Uterus (tissue), 4 donors: Measurements from ENCODE around the gene SMIM43. TPM values are rescaled to one million over a fixed set of nuclear protein-coding genes. Genes with fewer than 3 reads are reported as not detected.
A peak's percentile ranks its signal among the peaks of the same experiment; 100 is the strongest.

ENCODE experiments used
- DNase-seq, 2 donors: peaks; one replicate each; pipeline ENCODE4 v3.0.0-alpha.2; 2019 to 2020
- H3K27ac ChIP-seq, 2 donors: fragments of 200-600 bp; sonication (generic); 1 replicate in 1 of 2; 2 replicates in 1 of 2; pipeline ENCODE4 v1.5.1; 2016 to 2018
- H3K27me3 ChIP-seq, 2 donors: fragments of 200-600 bp; sonication (generic); one replicate each; pipeline ENCODE4 v1.5.1; 2018 to 2019; ENCODE audit warnings: control low read depth in 1 of 2
- H3K36me3 ChIP-seq, 2 donors: fragments of 200-600 bp; sonication (generic); one replicate each; pipeline ENCODE4 v1.5.1; 2019; ENCODE audit warnings: control low read depth in 1 of 2
- H3K4me1 ChIP-seq, 2 donors: fragments of 200-600 bp; sonication (generic); one replicate each; pipeline ENCODE4 v1.5.1; 2018 to 2019; ENCODE audit warnings: control low read depth in 1 of 2
- H3K4me3 ChIP-seq, 2 donors: fragments of 200-600 bp; sonication (generic); 1 replicate in 1 of 2; 2 replicates in 1 of 2; pipeline ENCODE4 v1.5.1; 2018 to 2019; ENCODE audit warnings: mild to moderate bottlenecking in 1 of 2
- H3K9me3 ChIP-seq, 2 donors: fragments of 200-600 bp; sonication (generic); one replicate each; pipeline ENCODE4 v1.5.1; 2019; ENCODE audit warnings: control low read depth in 1 of 2
- CTCF ChIP-seq, 4 experiments: fragments of 200-600 bp in 2 of 4; fragments of 450-650 bp in 2 of 4; sonication (generic) in 2 of 4; IDR thresholded peaks; one replicate each; pipeline ENCODE4 v1.5.1; 2016 to 2019; ENCODE audit warnings: antibody characterized with exemption in 4 of 4, mild to moderate bottlenecking in 2 of 4, moderate library complexity in 1 of 4
- POLR2A ChIP-seq, 2 donors: fragments of 450-650 bp; IDR thresholded peaks; one replicate each; pipeline ENCODE4 v1.6.1; 2016; ENCODE audit warnings: antibody characterized with exemption in 2 of 2, mild to moderate bottlenecking in 1 of 2, moderate library complexity in 1 of 2
- intact Hi-C: fragments of 100-400 bp; cut with DNase I; formaldehyde crosslinking; loops from one replicate; pipeline ENCODE4 v1.15.1; 2023; ENCODE audit warnings: low total_unique reads
- total RNA-seq, 4 donors: library from RNA; depleted of rRNA in 3 of 4; stranded (reverse); fragments of >200 nt in 3 of 4; gene quantifications; one replicate each; pipeline versions ENCODE4 v1.1.0 to v1.2.4, GENCODE V29; 2014 to 2023
- donor health status: DM: yes; HTN: yes; CAD: no.

Gene SMIM43
- total RNA-seq, 4 donors from 2014 or later: 0.41 TPM; not detected in 3

GRCh38 chr4:121800961-121801714, 36.2 kb upstream of the SMIM43 start, which contains the start of gene EXOSC9:
Gene EXOSC9, plus strand, starts transcription at chr4:121801323. Its CDS starts 102 bp downstream, at chr4:121801425.
- H3K4me1 ChIP-seq: peaks cover 0 to 5% of the 10 kb centered on the region in 2 donors
- no peaks in the 10 kb centered on the region for H3K36me3 ChIP-seq
- H3K27me3 ChIP-seq: no peaks in the 10 kb centered on the region
- TF ChIP-seq CTCF (IDR thresholded peaks at IDR 0.05) (no peak), POLR2A (IDR thresholded peaks at IDR 0.05) (peak; percentile 59 to 75)
- peak; percentile 92 to 96 for DNase-seq
- H3K4me3 ChIP-seq: peak within 1 kb of the TSS; percentile 74 to 88
- intact Hi-C loops: no loop called here
- H3K9me3 ChIP-seq: no peaks in the 10 kb centered on the region
- H3K27ac ChIP-seq: peak within 1 kb of the TSS; percentile 83 to 94

DNA sequence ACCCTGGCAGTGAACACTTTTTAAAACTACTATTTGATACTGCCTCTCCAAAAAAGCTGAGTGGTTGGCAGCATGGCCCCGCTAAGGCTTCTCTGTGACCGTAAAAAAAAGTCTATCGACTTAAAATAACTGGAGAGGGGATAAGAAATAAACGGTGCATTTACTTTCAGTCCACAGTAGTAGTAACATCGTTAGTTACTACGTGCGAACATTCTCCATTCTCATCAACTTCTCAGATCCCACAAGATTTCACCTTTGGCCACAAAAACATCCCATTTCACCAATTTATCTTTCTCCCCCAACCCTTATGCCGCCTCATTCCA, 35.6 kb upstream of the SMIM43 start:
- no peak for DNase-seq
- no peaks in the 10 kb centered on the region for H3K36me3 ChIP-seq
- intact Hi-C loops: no loop called here
- H3K9me3 ChIP-seq: no peaks in the 10 kb centered on the region
- H3K27ac ChIP-seq: peak overlapping the region; percentile 83 to 94
- H3K27me3 ChIP-seq: no peaks in the 10 kb centered on the region
- peaks cover 0 to 5% of the 10 kb centered on the region in 2 donors for H3K4me1 ChIP-seq
- no peak for TF ChIP-seq CTCF (IDR thresholded peaks at IDR 0.05)
- TF ChIP-seq POLR2A (IDR thresholded peaks at IDR 0.05): no peak
- peak overlapping the region; percentile 74 to 88 for H3K4me3 ChIP-seq

DNA sequence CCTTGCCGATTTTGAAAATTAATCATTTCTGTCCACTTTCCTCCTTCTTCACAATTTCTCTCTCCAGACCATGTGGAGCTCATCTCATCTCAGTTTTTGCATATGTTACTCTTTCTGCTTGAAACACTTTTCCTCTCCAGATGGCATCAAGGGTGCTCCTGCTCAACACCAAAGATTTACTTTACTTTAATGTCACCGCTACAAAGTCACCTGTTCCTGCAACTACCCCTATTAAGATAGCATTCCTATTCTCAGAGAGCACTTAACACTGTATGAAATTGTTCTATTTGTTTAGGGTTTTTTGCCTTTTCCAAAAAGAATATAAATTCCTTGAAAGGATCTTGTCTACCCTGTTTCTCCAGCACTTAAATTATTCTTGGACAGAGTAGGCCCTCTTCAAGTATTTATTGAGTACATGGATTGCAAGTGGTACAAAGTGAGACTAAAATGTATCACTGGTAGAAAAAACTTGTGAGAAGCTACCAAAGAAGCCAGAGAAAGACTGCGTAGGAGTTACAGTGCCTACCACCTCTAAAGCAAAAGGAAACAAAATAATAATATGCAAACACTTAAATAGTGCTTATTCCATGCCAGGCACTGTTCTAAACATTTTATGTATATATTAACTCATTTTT, 35.0 kb upstream of the SMIM43 start:
- peak overlapping the region; percentile 83 to 94 for H3K27ac ChIP-seq
- no peaks in the 10 kb centered on the region for H3K36me3 ChIP-seq
- intact Hi-C loops: no loop called here
- peaks cover 0 to 5% of the 10 kb centered on the region in 2 donors for H3K4me1 ChIP-seq
- no peak for TF ChIP-seq POLR2A (IDR thresholded peaks at IDR 0.05)
- TF ChIP-seq CTCF (IDR thresholded peaks at IDR 0.05): no peak
- H3K27me3 ChIP-seq: no peaks in the 10 kb centered on the region
- DNase-seq: no peak
- no peaks in the 10 kb centered on the region for H3K9me3 ChIP-seq
- no peak overlapping the region for H3K4me3 ChIP-seq

GRCh38 chr4:121799208-121799823, 34.4 kb upstream of the SMIM43 start:
- H3K27ac ChIP-seq: no peak overlapping the region
- H3K4me3 ChIP-seq: no peak overlapping the region
- H3K27me3 ChIP-seq: no peaks in the 10 kb centered on the region
- no peaks in the 10 kb centered on the region for H3K36me3 ChIP-seq
- H3K4me1 ChIP-seq: peaks cover 0 to 5% of the 10 kb centered on the region in 2 donors
- intact Hi-C loops: no loop called here
- DNase-seq: no peak
- H3K9me3 ChIP-seq: no peaks in the 10 kb centered on the region
- no peak for TF ChIP-seq CTCF (IDR thresholded peaks at IDR 0.05)
- TF ChIP-seq POLR2A (IDR thresholded peaks at IDR 0.05): no peak

- Histone ChIP-seq H3K4me3 (no peak overlapping the region), H3K27ac (no peak overlapping the region), H3K4me1 (no peaks in the 10 kb centered on the region), H3K9me3 (no peaks in the 10 kb centered on the region), H3K27me3 (no peaks in the 10 kb centered on the region), H3K36me3 (no peaks in the 10 kb centered on the region)
- no peak for TF ChIP-seq CTCF (IDR thresholded peaks at IDR 0.05)
- no peak for TF ChIP-seq POLR2A (IDR thresholded peaks at IDR 0.05)
- intact Hi-C loops: no loop called here
- no peak for DNase-seq
Measured at GRCh38 chr4:121796283-121796682, 31.3 kb upstream of the SMIM43 start.
